Heart left ventricle (tissue), 13 donors: ENCODE data around the gene EYS.

Source experiments
- CTCF ChIP-seq, 12 donors: fragments of 200-600 bp; sonication (generic) in 4 of 12; IDR thresholded peaks; one replicate each; pipeline versions ENCODE4 v1.5.0 to v1.8.0; 2018 to 2022; ENCODE audit warnings: antibody characterized with exemption in 12 of 12, mild to moderate bottlenecking in 5 of 12
- POLR2A ChIP-seq, 2 donors: fragments of 450-650 bp; IDR thresholded peaks; one replicate each; pipeline ENCODE4 v1.6.1; 2017; ENCODE audit warnings: antibody characterized with exemption in 2 of 2, mild to moderate bottlenecking in 2 of 2, moderate library complexity in 2 of 2
- donor health status: ischemic (EF 13 %, LVEDD 7.1; RV severe dilation, severe dysfunction).
- donor health status: DM: no; HTN: yes; CAD: no.
- donor health status: DM: no; HTN: no; CAD: no.
- donor health status: ischemic (EF 25% LVEDD 6.9; RV normal size, moderate dysfunction).
- donor health status: ischemic (EF 25% LVEDD 5.7; RV mildly dilated, moderate dysfunction).
- donor health status: ischemic (EF 35%, LVEDD 5.7; RV mildly dilated, moderate dysfunction).
- donor health status: nonischemic (EF 11% LVEDD 7.7; RV severe dilation, severe dysfunction).
- donor health status: DM: yes; HTN: yes; CAD: no.
- donor health status: PGD.
- donor health status: ischemic (EF 29% LVEDD 5.4; RV normal size, mild dysfunction).
- donor health status: nonischemic (EF 23%, LVEDD 6.1; RV moderate dilation, normal function).

- TF ChIP-seq CTCF (IDR thresholded peaks at IDR 0.05): no peak
- no peak for TF ChIP-seq POLR2A (IDR thresholded peaks at IDR 0.05)
Observed at GRCh38 chr6:64774881-64775280, 932.1 kb downstream of the EYS start.
